ENCODE results near the gene LDLRAP1. TPM values are rescaled to one million over a fixed set of nuclear protein-coding genes. Genes with fewer than 3 reads are reported as not detected.
"Not testable (repeated sequence)": the region's sequence is repeated elsewhere in the genome, so short reads cannot be mapped to it uniquely, and the experiment has no call there.

Gene LDLRAP1
- total RNA-seq, 1 experiment from 2014 or later: 26.0 TPM

GRCh38 chr1:25594971-25595370 lies 51.6 kb downstream of the LDLRAP1 start (continued):
- TF ChIP-seq, protein P1, sequence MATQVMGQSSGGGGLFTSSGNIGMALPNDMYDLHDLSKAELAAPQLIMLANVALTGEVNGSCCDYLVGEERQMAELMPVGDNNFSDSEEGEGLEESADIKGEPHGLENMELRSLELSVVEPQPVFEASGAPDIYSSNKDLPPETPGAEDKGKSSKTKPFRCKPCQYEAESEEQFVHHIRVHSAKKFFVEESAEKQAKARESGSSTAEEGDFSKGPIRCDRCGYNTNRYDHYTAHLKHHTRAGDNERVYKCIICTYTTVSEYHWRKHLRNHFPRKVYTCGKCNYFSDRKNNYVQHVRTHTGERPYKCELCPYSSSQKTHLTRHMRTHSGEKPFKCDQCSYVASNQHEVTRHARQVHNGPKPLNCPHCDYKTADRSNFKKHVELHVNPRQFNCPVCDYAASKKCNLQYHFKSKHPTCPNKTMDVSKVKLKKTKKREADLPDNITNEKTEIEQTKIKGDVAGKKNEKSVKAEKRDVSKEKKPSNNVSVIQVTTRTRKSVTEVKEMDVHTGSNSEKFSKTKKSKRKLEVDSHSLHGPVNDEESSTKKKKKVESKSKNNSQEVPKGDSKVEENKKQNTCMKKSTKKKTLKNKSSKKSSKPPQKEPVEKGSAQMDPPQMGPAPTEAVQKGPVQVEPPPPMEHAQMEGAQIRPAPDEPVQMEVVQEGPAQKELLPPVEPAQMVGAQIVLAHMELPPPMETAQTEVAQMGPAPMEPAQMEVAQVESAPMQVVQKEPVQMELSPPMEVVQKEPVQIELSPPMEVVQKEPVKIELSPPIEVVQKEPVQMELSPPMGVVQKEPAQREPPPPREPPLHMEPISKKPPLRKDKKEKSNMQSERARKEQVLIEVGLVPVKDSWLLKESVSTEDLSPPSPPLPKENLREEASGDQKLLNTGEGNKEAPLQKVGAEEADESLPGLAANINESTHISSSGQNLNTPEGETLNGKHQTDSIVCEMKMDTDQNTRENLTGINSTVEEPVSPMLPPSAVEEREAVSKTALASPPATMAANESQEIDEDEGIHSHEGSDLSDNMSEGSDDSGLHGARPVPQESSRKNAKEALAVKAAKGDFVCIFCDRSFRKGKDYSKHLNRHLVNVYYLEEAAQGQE (IDR thresholded peaks at IDR 0.05; ENCODE audit: low read depth): no peak

DNA sequence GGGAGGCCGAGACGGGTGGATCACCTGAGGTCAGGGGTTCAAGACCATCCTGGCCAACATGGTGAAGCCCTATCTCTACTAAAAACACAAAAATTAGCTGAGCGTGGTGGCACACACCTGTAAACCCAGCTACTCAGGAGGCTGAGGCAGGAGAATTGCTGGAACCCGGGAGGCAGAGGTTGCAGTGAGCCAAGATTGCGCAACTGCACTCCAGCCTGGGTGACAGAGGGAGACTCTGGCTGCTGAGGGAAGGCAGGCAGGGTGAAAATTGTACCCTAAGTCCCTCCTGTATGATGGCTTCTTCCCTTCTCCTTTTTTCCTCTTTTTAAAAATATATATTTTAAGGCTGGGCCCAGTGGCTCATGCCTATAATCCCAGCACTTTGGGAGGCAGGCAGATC lies 53.2 kb downstream of the LDLRAP1 start:
- POLR2A ChIA-PET; RAD21 ChIA-PET (ENCODE audit: low non-redundant PET in 1 of 2, low total read pairs in 2 of 2, uncharacterized antibody in 2 of 2, unreplicated experiment in 2 of 2): not testable (repeated sequence)

DNA sequence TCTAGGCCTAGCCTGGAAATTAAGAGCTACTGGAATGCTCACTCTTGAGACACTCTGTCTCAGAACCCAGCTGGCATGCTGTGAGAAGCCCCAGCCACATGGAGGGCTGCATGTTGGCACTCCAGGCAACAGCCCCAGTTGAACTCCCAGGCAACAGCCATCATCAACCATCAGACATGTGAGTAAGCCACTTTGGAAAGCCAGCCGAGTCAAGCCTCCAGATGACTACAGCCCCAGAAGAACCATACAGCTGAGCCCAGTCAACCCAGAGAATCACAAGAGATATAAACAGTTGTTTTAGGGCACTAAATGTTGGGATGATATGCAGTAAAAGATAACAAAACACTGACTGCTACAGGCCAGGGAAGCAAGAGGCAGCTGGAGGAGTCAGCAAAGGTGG lies 55.5 kb downstream of the LDLRAP1 start:
- no peaks in the 10 kb centered on the region for H3K9me2 ChIP-seq (ENCODE audit: insufficient read depth)
- H3K36me3 ChIP-seq (ENCODE audit: control insufficient read depth in 1 of 2, insufficient read depth in 2 of 2, low read length in 2 of 2): no peaks in the 10 kb centered on the region
- no peaks in the 10 kb centered on the region for H3K4me1 ChIP-seq (ENCODE audit: control insufficient read depth in 1 of 2, insufficient read depth in 2 of 2, low read length in 2 of 2)
- DNase-seq (ENCODE audit: low read depth, low spot score) (no peak), ATAC-seq (no peak)
- H4K20me1 ChIP-seq (ENCODE audit: insufficient read depth): no peaks in the 10 kb centered on the region
- H3K79me2 ChIP-seq (ENCODE audit: insufficient read depth, low read length): no peaks in the 10 kb centered on the region
- no peaks in the 10 kb centered on the region for H3K9me3 ChIP-seq (ENCODE audit: control insufficient read depth in 1 of 2, insufficient read depth in 1 of 2, low read depth in 1 of 2, low read length in 2 of 2)
- H3K27ac ChIP-seq (ENCODE audit: low read depth, low read length): no peak overlapping the region
- ChIA-PET POLR2A (no interaction called here), RAD21 (ENCODE audit: low non-redundant PET in 1 of 2, low total read pairs in 2 of 2, uncharacterized antibody in 2 of 2, unreplicated experiment in 2 of 2) (no interaction called here), CTCF (interaction anchor here (1.0 to 1.1 kb wide), 2 partner anchors 9 to 200 kb away, joined by 3 to 5 read pairs; no protein-coding TSS in a partner anchor)
- intact Hi-C loops (cut with micrococcal nuclease): no loop called here
- H3K4me2 ChIP-seq (ENCODE audit: low read length): no peak overlapping the region
- no peak overlapping the region for H2AFZ ChIP-seq (ENCODE audit: low read depth, low read length, poor library complexity, severe bottlenecking)
- H3K9ac ChIP-seq (ENCODE audit: low read length): no peak overlapping the region
- BruUV-seq (replicated peaks): no TSS peak
- H3K27me3 ChIP-seq (ENCODE audit: insufficient read depth, low read length): no peaks in the 10 kb centered on the region
- H3K4me3 ChIP-seq (replicated peaks in 1 of 2; ENCODE audit: low read depth in 1 of 2, low read length in 2 of 2): no peak overlapping the region
- TF ChIP-seq EZH2 (IDR thresholded peaks at IDR 0.05) (no peak), SRF (IDR thresholded peaks at IDR 0.05; ENCODE audit: low read depth) (no peak), FOSL1 (IDR thresholded peaks at IDR 0.05; ENCODE audit: low read depth) (no peak), EGR1 (IDR thresholded peaks at IDR 0.05; ENCODE audit: low read depth) (no peak), EZH2phosphoT487 (IDR thresholded peaks at IDR 0.05; ENCODE audit: borderline replicate concordance) (no peak), POLR2AphosphoS5 (IDR thresholded peaks at IDR 0.05; ENCODE audit: low read depth, low read length) (no peak), ZFX (IDR thresholded peaks at IDR 0.05) (no peak), SIN3A (IDR thresholded peaks at IDR 0.05; ENCODE audit: low read depth) (no peak), ZNF274 (IDR thresholded peaks at IDR 0.05; ENCODE audit: low read depth, low read length) (no peak), POLR2A (IDR thresholded peaks at IDR 0.05; ENCODE audit: borderline replicate concordance, extremely low read depth, insufficient read depth, insufficient read length) (no peak), CBX3 (IDR thresholded peaks at IDR 0.05; ENCODE audit: low read depth) (no peak)
- TF ChIP-seq, protein P1 (IDR thresholded peaks at IDR 0.05; ENCODE audit: low read depth): no peak
- TF ChIP-seq, protein P2, sequence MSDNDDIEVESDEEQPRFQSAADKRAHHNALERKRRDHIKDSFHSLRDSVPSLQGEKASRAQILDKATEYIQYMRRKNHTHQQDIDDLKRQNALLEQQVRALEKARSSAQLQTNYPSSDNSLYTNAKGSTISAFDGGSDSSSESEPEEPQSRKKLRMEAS (IDR thresholded peaks at IDR 0.05): no peak

More for the DNA sequence above, 53.2 kb downstream of the LDLRAP1 start:
- CTCF ChIA-PET; H3K4me3 ChIP-seq (replicated peaks in 1 of 2; ENCODE audit: low read depth in 1 of 2, low read length in 2 of 2); H3K79me2 ChIP-seq (ENCODE audit: insufficient read depth, low read length); H3K27ac ChIP-seq (ENCODE audit: low read depth, low read length); H2AFZ ChIP-seq (ENCODE audit: low read depth, low read length, poor library complexity, severe bottlenecking); H3K9ac ChIP-seq (ENCODE audit: low read length); DNase-seq (ENCODE audit: low read depth, low spot score); intact Hi-C loops (cut with micrococcal nuclease); H3K36me3 ChIP-seq (ENCODE audit: control insufficient read depth in 1 of 2, insufficient read depth in 2 of 2, low read length in 2 of 2); BruUV-seq (replicated peaks); H4K20me1 ChIP-seq (ENCODE audit: insufficient read depth); H3K27me3 ChIP-seq (ENCODE audit: insufficient read depth, low read length); H3K4me2 ChIP-seq (ENCODE audit: low read length); H3K9me3 ChIP-seq (ENCODE audit: control insufficient read depth in 1 of 2, insufficient read depth in 1 of 2, low read depth in 1 of 2, low read length in 2 of 2); H3K9me2 ChIP-seq (ENCODE audit: insufficient read depth); H3K4me1 ChIP-seq (ENCODE audit: control insufficient read depth in 1 of 2, insufficient read depth in 2 of 2, low read length in 2 of 2); ATAC-seq: not testable (repeated sequence)
- 0 out of 2 replicates have a peak, but pooled peaks have one; percentile 32 for TF ChIP-seq CEBPB (IDR thresholded peaks at IDR 0.05; ENCODE audit: low read depth)

All from HCT116 (cell line).